Left hindlimb (tissue), 1 donor: ENCODE measurements around the gene COL4A1.

Experiments used
- DNase-seq: peaks from one replicate; pipeline ENCODE4 v3.0.0-alpha.2; 2018

The COL4A1 gene

GRCh38 chr13:110182003-110182402 lies 125.0 kb downstream of the COL4A1 start:
- no peak for DNase-seq

- DNase-seq, result no peak
These were observed 127.2 kb downstream of the COL4A1 start for GRCh38 chr13:110179857-110180147.

DNA sequence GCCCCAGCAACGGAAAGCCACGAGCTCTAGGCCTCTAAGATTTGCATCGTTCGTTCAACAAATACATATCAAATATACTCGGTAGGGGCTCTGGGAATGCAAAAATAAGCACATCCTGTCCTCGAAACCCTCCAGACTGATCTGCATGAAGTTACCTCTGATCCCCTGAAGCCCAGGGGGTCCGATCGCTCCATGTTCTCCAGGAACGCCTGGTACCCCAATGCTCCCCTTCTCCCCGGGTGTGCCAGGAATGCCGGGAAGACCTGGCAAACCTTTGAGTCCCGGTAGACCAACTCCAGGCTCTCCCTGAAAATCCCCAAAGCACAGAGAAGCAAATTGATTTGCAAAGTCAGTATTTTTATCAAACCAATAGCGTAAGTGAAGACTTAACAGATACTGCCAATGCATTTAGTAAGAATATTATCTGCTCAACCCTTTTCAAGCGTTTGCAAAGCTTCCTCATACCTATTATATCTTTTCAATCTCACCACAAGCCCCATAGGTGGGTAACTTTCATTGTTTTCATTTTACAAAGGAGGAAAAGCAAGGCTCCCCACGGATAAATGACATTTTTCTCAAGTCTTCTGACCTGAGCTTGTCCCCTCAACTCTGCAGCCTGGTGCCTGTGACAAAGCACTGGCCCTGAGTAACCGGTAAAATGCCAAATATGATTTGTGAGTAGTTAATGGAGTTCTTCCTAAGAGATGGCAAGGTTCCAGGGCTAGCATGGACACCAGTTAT lies 127.7 kb downstream of the COL4A1 start:
- DNase-seq, result no peak

GRCh38 chr13:110177790-110178189 lies 129.2 kb downstream of the COL4A1 start:
- no peak for DNase-seq

DNA sequence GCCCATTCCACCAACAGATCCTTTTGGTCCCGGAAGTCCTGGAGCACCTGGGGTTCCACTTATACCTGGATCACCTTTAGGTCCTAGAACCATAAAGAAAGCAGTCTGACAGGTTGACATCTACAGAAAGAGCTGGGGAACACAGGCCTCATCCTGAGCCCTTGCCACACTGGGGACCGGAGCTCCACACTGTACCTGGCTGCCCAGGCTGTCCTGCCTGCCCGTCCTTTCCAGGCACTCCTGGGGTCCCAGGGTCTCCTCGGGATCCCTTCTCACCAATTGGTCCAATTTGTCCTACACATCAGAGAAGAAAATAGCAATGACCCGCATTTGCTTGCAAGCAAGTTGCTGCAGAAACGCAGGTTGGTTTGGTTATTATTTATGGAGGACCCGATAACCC lies 130.5 kb downstream of the COL4A1 start:
- DNase-seq, result no peak

DNA sequence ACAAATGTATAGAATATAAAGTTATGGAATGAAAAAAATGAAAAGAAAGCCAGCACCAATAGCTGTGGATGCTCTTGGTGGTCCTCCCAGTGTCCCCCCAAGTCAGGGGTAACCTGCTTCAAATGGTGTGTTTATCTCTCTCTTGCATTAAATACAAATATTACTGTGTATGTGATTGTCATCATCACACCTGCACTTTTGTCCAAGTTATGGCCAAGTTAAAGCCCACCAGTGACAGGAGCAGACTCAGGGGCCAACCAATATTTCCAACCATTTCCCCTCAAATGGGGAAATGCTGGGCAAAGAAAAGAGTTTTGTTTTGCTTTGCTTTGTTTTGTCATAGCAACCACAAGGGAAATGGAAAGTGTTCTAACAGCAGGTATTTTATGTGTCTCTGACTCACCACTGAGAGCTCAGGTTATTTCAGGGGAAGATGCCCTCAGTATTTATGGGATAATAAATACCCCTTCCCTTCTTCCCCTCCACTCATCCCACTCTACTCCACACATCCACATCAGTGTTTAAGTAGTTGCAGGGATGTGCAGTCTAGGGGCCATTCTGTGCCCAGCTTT lies 133.6 kb downstream of the COL4A1 start:
- no peak for DNase-seq

DNA sequence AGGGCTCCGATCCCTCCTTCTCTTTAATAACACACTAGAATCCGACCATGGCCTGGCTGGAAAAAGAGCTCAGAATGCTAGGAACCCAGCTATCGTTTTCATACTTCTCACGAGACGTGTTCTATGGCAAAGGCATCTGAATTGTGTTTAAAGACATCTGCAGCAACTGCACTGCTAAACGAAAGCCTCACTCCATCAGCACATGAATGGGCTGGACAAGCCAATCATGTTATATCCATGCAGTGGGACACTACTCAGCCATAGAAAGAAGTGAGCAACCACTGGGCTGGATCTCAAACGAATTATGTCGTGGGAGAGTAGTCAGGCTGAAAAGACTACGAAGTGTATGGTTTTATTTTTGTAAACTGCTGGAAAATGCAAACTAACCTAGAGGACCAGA lies 136.1 kb downstream of the COL4A1 start:
- DNase-seq, result no peak

DNA sequence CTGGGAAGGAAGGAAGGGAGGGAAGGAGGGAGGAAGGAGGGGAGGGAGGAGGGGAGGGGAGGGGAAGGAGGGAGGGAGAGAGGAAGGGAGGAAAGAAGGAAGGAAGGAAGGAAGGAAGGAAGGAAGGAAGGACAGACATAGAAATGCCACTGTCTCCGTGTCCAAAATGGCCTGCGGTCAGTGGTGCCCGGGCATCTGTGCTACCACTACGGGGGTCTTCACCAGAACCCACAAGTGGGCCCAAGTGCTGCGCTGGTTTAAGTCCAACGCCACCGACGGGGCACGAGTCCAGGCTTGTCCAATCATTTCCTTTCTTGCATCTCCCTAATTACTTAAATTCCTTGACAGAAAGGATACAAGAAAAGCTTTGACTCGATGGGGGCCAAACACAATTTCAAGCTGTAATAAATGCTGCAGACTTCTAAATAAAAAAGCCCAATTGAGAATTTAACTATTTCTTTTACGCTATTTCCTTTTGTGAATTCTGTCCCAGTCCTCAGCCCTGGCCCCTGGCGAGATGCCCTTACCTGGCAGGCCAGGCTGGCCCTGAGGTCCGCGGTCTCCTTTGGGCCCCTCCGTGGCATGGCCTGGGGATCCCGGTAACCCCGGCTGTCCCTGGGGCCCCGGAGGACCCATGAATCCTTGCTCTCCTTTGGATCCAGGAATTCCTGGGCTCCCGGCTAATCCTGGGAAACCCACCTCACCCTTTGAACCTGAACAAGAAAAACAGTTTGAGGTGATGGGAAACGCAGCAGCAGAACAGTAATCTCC lies 136.8 kb downstream of the COL4A1 start:
- no peak for DNase-seq

DNA sequence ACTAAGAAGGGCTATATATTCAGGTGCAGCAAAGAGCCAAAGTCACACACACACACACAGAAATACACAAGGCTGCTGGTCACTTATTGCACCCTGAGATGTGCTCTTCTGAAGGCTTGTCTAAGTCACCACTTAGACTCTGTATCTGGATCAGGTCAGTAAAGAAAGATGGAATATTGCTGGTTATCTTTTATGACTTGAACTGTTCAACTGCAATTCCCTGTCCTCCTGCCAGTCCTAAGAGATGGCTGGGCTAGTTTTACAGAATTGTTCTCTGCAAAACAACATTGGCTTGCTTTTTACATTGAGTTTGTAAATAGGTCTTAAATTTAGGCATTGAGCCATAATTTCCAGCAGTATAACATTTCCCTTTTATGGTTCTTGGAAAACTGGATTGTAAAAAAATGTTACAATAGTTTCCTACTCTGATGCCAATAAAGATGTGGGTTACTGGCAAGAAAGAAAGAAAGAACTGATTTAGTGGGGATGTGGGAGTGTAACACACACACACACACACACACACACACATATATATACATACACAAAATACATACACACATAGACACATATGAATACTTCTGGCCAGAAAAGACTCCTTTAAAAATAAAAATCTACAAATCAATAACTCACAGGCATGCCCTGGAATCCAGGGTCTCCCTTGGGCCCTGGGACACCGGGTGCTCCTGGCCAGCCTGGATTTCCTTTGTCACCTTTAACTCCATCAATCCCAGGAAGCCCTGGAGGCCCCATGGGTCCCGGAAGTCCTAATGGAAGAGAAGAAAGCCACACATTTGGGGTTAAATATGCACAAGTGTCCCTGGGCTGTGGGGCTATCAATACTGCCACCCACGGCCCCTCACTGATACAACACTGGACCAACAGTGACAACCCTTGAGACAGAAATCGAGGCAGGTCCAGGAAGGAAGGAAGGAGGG lies 137.7 kb downstream of the COL4A1 start:
- DNase-seq, result no peak

GRCh38 chr13:110166598-110166997 lies 140.4 kb downstream of the COL4A1 start:
- no peak for DNase-seq

DNA sequence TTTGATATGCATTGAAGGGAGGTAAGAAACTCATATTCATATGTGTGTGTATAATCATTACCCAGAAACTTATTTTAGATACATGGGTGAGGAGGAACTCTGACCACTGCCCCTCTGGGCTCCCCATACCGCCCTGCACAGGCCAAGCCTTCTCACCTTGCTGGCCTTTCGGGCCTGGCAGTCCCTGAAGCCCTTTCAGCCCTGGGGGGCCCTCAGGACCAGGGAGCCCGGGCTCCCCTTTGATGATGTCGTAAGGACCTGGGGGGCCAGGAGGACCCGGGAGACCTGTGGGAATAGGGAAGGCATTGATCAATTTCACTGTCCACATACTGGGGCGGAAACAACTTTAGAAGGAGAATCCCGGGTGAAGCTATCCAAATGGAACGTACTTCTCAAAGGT lies 142.3 kb downstream of the COL4A1 start:
- DNase-seq, result no peak

DNA sequence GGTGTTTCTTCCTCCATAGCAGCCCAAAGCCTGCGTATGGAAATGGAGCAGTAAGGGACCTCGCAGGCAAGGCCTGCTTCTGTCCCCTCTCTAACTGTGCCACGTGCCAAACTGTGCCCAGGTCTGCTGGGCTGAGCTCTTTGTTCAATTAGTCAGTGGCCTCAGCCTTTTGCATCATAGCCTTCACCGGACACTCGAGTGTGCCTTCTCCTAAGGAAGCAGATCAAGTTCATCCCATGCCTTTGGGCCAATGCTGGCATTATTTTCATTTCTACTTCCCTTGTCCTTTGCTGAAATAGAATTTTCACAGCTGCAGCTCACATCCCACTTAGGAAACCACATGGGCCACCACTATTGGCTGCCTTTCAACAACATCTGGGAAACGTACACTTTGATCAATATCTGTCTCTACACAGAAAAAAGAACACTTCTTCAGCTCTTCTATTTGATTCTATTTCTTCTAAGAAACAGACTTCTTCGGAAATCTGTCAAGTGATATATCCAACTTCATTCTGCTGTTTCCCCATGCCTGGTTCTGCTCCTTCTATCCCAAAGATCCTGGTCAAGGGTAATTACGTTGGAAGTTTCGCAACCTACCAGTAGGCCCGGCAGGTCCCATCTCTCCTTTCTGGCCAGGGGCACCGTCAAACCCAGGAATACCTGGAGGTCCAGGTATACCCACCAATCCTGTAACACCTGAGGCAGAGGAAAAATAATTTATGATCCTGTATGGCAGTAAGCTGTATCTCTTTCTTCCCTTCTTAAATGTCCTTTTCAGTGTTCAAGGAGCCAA lies 143.9 kb downstream of the COL4A1 start:
- DNase-seq, result no peak

DNA sequence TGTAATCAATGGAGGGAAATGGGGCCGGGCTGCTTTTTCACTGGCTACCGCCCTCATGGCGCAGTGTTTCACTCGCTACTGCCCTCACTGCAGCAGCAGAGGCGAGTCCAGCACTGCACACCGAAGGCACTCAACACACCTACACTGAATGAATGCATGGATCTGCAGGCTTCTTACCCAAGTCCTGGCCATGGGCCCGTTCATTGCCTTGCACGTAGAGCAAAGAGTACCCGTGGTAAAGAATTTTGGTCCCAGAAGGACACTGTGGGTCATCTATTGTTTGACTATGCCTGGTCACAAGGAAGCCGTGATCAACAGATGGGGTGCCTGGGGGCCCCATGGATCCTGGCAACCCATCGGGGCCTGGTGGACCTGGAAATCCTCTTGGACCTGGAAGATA lies 144.9 kb downstream of the COL4A1 start:
- DNase-seq, result no peak

DNA sequence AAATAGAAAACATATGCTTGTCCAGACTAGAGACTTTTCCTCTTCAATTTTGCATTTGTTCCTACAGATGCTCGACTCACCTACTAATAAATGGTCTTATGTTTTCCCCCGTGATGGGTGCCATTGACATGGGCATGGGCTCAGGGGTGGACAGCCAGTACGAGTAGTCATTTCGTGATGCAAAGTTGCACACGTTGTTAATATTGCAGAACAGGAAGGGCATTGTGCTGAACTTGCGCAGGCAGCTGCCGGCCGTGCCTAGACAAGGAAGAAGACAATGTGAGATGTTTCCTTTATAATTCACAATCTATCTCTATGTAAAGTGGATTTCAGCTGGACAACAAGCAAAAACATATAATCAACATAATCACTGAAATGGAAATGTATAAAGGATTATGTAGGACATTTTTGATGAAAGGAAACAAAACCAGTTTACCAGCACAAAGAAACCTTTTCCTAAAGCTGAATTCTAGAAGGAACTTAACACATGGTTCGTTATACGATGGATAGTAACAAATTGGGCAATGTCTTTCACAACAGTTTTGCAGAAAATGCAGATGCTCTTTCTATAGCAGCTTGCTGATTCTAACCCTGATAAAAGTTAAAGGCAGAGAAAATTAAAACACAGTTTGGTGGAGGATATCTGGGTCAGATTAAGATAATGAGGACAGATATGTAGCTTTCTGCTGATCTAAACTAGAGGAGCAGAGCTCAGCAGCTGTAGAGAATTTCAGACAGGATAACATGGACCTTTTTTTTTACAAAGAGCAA lies 145.7 kb downstream of the COL4A1 start:
- DNase-seq, result no peak

DNA sequence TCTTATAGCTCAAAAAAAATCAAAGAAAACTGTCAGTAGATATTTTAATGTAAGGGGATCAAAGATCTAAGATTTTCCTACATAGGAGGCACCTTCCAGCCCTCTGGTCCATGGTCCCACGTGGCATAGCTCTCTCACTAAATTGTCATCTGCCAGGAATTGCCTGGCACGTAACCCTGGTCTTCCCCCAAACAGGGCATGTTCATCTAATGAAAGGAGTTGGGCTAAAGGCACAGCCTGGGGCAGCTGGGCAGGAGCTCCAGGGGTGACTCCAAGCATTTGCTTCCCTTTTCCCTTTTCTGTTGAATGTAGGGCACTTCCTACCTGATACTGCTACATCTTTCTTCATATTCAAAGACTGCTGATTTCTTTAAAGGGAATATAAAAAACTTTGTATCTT lies 148.7 kb downstream of the COL4A1 start:
- no peak for DNase-seq

- no peak for DNase-seq
These were observed 149.2 kb downstream of the COL4A1 start for GRCh38 chr13:110157718-110158117.

DNA sequence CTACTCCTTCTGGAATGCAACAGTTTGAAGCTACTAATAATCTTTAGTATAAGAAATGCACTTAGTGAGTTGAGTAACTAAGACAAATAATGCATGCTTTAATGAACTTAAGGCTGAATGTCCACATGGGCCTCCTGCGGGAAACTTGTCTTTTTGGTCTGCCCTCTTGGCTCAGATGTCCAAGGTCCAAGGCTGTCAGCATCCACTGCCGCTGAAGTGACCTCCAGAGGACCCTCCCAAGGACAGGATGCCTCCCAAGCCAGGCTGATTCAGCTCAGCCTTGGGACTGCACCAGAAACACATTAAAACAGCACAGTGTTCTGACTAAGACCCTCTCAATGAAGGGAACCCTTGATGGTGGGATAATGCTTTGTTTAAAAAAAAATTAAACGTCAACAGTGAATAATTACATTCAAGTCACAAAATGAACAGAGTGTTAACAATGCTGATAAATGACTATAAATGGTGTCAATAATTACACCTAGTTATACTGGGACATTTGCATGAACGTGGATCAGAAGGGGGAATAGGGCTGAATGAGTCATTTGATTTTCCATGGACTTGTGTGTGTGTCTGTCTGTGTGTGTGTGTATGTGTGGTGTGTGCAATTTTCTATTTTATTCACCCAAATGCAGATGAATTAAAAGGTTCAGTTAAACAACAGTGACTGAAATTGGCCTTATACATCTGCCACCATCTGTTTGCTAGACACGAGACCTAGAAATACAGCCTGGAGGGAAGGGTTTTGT lies 150.5 kb downstream of the COL4A1 start:
- no peak for DNase-seq

DNA sequence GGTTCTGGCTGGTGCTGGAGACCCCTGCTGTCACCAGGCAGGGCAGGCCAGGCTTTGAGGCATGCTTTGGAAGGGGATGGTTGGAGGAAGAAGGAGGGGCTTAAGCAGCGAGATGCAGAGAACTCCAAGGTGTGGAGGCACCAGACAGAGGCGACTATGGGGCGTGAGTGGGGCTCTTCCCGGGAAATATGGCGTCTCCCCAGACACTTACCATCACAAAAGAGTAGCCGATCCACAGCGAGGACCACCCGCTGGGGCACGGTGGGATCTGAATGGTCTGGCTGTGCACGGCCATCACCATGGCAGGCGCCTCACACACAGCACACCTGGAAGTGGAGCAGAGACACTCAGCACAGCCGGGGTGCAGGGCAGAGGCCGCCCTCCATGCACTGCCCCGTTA lies 151.9 kb downstream of the COL4A1 start:
- DNase-seq, result no peak

DNA sequence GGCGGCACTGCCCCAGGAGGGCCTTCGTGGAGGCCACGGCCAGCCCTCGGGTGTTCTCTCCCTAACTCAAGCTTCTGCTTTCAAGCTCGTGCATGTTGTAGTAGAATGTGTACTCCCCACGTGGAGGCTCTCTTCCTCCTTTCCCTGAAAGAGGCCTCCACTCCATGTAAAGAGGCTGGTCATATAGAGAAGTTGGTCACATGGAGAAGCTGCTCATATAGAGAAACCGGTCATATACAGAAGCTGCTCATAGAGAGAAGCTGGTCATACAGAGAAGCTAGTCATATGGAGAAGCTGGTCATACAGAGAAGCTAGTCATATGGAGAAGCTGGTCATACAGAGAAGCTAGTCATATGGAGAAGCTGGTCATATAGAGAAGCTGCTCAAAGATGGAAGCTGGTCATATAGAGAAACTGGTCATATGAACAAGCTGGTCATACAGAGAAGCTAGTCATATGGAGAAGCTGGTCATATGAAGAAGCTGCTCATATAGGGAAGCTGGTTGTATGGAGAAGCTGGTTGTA lies 152.5 kb downstream of the COL4A1 start:
- DNase-seq, result no peak

DNA sequence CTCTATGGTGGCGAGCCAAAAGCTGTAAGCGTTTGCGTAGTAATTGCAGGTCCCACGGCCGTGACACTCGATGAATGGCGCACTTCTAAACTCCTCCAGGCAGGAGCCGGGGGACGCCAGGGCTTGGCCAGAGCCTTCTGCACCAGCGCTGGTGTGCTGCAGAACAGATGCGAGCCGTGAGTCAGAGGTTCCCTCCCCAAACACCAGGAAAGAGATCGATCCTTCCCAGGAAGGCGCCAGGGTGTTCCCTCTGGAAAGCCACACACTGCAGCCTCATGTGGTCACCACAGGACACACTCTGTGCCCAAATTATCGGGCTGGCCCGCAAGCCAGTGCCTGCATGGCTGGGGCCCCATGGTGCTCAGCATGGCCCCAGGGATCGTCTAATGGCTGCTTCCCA lies 154.6 kb downstream of the COL4A1 start:
- no peak for DNase-seq

DNA sequence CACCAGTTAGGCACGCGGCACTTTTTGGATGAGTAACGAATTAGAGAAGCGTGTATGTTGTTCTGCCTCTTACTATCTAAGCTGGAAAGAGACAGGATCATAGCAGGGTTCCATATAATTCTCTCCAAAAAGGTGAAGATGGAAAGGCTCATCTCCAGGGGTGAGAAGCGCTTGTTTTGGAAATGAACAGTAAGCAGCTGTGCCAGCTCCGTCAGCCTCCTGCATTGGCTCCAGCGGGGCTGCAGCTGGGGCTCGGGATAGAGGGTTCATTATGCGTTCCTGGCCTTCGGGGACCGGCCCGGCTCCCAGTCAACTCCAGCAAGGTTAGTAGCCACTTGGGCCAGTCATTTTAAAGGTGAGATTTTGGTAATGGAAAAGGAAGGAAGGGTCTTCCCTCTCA lies 155.5 kb downstream of the COL4A1 start:
- DNase-seq, result no peak
